IPS-18c (cell line): Measurements from ENCODE around the gene MIEF1.

ENCODE experiments used
- H3K4me3 ChIP-seq: 2 replicates; pipeline ENCODE4 v1.7.0; 2013; ENCODE audit warnings: low read depth, mild to moderate bottlenecking, low read length, moderate library complexity; ENCODE audit not compliant: insufficient read depth
- H3K9me3 ChIP-seq: one replicate; pipeline ENCODE4 v1.6.1; 2013; ENCODE audit warnings: mild to moderate bottlenecking, low read length, moderate library complexity; ENCODE audit not compliant: control insufficient read depth, insufficient read depth

MIEF1 gene

DNA sequence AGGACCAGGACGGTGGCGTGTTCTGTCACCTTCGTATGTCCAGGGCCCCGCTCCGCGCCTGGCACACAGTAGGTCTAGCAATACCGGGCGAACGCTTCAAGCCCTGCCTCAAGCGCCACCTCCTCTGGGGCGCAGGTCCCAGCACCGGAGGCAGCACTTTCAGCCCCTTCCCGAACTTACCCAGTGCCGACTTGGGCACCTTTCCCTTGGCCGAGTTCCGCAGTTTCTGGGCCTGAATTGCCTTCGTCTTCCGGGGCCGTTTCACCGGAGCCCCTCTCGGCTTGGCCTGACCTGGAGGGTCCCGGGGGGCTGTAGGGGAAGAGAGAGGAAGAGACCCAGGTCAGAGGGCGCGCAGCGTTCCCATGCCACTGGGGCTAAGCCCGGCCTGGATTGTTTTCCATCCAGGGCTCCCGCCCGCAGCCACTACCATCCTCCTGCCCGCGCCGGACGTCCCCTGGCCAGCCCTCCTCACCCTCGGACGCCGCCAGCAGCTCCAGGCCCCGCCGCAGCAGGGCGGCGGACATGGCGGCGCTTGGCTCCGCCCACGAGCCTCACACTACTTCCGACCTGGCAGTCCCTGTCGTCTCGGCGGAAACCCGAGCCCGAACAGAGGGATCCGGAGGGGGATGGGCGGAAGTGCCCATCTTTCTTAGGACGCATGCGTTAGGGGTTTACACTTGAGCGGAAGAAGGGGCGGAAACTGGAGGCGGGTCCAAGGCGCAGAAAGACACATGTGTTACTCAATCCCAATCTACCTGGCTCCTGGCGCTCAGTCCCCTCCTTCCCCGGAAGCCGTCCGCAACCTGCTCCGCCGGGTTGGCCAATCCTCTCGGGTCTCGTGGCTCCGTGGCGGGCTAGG is 30.4 kb downstream of the MIEF1 start, which contains the start of gene RPS19BP1:
TSS of gene RPS19BP1 (minus strand) at position 534 of the 859 bp plus-strand sequence. CDS start at position 524, 10 bp downstream.
- H3K4me3 ChIP-seq: peak within 1 kb of the TSS; percentile 98
- no peaks in the 10 kb centered on the region for H3K9me3 ChIP-seq

DNA sequence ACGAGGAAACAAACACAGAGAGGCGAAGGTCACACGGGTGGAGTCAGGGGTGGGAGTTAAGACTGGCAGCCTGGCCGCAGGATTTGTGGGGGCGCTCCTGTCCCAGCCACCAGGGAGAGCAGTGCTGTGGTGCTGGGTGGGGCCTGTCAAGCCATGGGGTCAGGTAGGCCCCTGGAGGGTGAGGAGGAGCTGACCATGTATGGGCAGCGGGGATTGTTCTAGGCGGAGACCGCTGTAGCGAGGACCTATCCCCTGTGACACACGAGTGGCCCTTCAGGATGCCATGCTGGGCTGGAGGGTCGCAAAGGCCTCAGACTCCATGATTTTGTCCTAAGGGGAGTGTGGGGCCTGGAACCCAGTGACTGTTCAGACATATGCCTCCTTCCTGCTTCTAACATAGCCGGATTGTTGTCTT is 32.0 kb downstream of the MIEF1 start:
- H3K4me3 ChIP-seq: no peak overlapping the region

DNA sequence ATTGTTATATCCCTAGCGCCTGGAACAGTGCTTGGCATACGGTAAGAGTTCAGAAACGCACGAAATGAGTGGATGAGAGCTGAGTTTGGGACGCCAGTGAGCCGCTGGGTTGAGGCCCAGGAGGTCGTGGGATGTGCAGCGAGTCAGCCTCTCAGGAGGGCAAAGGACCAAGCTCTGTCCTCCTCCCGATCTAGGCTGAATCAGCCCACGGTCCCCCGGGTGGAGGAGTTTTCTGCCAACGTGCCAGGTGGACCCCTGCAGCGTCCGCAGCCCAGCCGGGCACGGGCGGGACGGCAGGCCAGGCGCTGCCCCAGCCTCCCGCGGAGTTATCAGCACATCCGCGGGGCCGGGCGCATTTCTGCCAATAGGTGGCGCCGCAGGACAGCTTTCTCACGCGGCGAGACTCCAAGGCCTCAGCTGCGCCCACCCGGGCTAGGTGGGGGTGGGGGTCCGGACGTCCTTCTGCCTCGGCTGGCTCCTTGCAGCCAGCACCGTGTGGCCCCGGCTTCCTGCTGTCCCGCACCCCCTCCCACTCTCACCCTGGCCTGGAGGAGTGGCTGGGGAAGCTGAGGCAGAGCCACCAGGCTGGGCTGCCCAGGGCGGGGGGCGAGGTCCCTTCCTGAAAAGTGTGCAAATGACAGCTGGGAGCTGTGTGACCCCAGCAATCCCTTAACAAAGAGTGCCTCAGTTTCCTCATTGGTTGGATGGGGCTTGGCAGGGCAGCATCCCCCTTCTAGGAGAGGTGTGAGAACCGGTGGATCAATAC is 32.7 kb downstream of the MIEF1 start:
- Histone ChIP-seq H3K4me3 (peak overlapping the region; percentile 16; the same call in 1 of the 2 replicates), H3K9me3 (no peaks in the 10 kb centered on the region)

More for the DNA sequence above, 32.0 kb downstream of the MIEF1 start:
- no peaks in the 10 kb centered on the region for H3K9me3 ChIP-seq

DNA sequence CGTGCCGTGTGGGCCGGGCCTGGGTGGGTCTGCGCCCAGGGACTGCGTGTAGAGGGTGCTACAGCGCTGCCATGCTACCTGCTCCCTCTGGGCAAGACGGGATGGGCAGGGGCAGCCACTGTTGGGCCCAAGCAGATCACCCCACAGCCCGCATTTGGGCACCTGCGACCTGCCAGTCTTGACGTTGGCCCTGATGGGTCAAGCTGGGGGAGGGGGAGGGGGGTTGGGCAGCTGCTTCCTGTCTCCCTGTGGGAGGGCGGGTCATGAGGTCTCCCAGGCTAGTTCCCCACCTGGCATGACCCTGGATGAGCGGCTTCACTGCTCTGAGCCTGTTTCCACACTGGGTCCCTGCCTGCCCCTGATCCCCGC is 33.3 kb downstream of the MIEF1 start:
- no peaks in the 10 kb centered on the region for H3K9me3 ChIP-seq
- no peak overlapping the region for H3K4me3 ChIP-seq

DNA sequence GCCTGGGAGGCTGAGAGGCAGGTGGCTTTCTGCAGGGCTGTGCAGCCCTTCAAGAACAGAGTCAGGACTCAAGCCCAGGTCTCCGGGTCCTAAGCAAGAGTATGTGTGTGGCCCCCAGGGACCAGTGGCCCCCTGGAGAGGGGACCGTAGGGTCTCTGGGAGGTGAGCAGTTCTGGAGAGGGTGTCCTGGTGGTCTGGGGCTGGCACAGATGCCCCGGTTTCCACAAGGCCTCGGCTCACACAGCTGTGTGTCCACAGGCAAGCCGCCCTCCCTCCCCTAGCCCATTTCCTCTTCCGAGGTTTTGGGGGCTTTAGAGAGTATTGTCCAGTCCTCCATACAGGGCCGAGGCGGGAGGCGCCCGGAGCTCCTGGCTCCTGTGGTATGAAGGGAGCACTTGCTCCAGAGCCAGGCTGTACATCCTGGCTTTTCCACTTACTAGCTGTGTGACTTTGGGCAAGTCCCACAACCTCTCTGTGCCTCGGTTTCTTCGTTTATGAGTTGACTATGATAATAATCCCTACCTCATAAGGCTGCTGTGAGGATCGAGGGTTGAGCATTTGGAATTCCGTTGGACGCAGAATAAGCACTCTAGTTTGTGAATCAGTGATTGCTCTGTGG is 33.9 kb downstream of the MIEF1 start:
- Histone ChIP-seq H3K9me3 (no peaks in the 10 kb centered on the region), H3K4me3 (no peak overlapping the region)

DNA sequence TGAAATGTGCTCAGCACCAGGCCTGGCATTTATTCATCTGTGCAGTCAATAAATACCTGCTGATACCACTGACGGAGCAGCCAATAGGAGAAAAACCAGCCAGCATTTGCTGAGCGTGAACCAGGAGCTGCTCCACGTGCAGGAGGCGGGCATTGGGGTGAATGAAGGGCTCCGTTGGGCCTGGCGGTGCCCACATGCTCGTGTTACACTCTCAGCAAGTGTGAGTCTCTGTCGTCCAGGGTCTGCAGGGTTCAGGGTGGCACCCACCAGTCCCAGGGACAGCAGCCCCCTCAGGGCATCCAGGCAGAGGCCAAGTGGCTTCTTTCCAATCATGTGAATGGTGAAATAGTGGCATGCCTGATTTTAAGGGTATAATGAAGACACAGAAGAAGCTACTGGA is 34.6 kb downstream of the MIEF1 start:
- Histone ChIP-seq H3K9me3 (no peaks in the 10 kb centered on the region), H3K4me3 (no peak overlapping the region)

DNA sequence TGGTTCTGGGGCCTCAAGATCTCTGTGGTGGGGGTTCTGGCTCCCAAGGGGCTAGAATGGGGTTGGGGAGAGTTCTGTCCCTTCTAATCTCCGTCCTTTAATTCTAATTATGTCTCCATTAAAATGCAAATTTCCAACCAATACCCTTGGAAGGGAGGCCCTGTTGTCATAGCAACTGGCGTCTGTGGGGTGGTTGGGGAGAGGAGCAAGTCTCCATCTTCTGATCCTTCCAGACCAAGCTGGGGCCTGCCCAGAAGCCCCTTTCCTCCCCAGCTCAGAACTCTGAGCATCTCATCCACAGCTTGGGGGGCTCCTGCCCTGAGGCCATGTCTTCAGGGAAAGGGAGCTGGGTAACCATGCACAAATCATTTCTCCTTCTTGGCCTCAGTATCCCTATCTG is 35.9 kb downstream of the MIEF1 start:
- H3K9me3 ChIP-seq: no peaks in the 10 kb centered on the region
- no peak overlapping the region for H3K4me3 ChIP-seq

DNA sequence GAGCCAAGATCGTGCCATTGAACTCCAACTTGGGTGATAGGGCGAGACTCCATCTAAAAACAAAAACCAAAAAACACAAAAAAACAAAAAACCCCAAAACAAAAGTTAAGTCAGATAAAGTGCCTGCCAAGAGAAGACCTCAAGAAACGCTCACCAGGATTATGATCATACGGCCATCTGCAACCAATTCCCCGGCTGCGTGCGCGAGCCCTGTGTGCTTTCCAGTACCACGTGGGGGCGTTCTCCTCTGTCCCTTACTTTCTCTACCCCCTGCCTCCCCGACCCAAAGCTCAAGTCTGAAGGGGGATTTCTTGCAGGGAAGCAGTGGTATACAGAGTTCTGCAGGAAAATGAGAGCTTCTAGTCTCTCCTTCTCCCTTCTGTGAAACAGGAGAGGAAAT is 41.0 kb downstream of the MIEF1 start:
- H3K4me3 ChIP-seq: no peak overlapping the region
- no peaks in the 10 kb centered on the region for H3K9me3 ChIP-seq

DNA sequence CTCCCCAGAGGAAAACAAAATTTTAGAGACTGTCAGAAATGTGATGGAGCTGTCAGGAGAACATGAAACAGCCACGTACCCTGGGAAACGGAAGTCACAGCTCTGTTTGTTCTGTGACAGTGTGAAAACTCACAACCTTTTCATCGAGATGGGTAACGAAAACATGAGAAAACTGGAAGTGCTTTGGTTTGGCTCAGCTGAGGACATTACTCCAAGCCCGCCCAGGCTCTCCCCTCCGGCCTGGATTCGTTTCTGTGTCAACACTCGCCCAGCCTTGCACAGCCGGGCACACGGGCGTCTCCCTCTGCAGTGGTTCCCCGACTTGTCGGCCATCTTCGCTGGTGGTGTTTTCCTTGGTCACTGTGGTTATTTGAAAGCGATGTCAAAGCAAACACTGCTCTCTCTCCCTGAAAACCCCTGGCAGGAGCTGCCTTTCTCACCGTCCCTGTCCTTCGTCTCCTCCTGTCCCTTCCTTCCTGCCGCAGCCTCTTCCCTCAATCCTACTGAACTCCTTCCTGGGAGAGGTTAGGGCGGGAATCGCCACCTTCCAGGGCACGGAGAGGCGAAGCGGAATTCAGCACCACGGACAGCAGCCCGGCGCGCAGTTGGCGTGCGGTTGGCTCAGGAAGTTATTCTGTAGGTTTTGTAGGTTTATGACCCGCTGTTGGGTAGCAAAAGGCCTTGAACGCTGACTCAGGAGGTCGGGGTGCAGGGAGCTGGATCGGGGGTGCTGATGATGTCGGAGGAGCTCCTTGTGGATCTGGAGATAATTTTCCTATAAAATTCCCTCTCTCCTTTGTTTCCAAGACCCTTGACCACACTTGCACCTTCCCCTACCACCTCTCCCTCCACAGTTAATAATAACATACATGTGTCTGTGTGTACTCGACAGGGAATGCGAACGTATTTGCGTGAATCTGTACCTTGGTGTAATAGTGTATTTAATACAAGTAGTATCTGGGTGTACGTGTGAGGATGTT is 43.6 kb downstream of the MIEF1 start:
- H3K4me3 ChIP-seq: no peak overlapping the region
- H3K9me3 ChIP-seq: no peaks in the 10 kb centered on the region

DNA sequence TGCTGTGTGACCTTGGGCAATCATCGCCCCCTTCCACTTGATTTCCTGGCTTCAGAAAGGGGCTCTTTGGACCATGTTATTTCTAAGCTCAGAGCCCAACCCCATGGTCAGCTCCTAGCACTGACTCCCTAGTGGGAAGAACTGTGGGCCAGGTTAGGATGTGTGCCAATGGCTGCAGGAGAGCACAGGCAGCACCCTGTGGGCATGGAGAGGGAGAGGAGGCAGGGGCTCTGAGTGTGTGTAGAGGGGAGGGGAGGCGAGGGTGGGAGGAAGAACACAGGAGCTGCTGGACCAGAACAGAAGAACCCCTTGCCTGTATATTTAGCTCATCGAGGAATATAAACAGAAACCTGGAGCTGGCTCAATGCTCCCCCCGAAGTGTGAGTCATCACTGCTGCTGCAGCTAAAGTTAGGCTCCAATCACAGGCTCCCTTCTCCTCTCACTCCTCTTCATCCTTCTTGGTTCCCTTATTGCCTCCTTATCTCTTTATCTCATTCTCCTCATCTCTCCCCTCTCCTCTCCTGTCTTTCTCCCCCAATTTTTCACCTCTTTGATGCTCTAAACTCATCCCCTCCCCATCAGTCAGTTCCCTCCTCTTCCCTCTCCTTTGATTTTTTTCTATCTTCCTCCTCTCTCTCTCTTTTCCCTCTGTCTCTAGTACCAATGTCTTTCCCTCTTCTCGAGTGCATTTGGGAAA is 44.9 kb downstream of the MIEF1 start:
- Histone ChIP-seq H3K4me3 (no peak overlapping the region), H3K9me3 (no peaks in the 10 kb centered on the region)

DNA sequence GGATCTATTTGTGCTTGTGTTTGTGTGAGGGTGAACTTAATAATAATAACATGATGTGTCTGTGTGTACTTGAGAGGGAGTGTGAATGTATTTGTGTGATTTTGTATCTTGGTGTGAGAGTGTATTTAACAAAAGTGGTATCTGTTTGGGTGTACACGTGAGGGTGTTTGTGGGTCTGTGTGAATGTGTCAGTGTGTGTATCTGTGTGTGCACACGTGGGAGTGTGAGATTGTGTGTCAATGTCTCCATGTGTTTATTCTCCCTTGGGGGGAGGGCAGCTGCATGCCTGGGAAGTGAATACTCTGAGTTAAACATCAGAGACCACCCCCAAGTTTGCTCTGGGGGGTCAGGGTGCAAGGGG is 45.5 kb downstream of the MIEF1 start:
- Histone ChIP-seq H3K4me3 (no peak overlapping the region), H3K9me3 (no peaks in the 10 kb centered on the region)

DNA sequence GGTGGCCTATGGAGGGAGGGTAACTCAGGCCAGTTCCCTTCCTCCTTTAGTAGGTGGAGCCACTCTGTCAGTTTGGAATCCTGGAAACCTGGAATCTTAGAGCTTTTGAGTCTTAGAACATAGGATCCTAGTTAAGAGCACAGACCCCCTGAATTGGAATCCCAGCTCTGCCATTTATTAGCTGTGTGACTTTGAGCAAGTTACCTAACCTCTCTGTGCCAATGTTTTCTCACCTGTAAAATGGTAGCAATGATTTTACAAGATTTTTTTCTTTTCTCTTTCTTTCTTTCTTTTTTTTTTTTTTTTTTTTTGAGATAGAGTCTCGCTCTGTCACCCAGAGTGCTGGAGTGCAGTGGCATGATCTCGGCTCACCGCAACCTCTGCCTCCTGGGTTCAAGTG is 51.3 kb downstream of the MIEF1 start:
- H3K4me3 ChIP-seq: no peak overlapping the region

DNA sequence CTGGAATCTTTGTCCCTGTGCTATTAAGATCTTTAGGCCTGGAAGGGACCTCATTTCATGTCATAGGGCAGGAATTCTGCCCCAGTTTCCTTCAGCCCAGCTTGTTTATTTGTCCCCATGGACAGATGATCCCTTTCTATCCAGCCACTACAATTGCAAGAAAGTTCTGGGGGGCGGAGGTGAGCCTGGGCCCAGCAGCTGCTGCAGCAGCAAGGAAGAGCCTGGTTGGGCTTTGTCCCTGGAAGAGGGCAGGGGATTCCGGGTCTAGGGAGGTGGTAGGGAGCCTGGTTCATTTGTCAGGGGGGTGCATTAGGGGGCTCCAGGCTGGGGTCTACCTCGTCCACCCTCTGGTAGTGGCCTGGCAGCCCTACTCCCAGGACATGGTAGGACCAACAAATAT is 52.1 kb downstream of the MIEF1 start:
- H3K4me3 ChIP-seq: no peak overlapping the region
- no peaks in the 10 kb centered on the region for H3K9me3 ChIP-seq

More for the DNA sequence above, 51.3 kb downstream of the MIEF1 start:
- no peaks in the 10 kb centered on the region for H3K9me3 ChIP-seq

DNA sequence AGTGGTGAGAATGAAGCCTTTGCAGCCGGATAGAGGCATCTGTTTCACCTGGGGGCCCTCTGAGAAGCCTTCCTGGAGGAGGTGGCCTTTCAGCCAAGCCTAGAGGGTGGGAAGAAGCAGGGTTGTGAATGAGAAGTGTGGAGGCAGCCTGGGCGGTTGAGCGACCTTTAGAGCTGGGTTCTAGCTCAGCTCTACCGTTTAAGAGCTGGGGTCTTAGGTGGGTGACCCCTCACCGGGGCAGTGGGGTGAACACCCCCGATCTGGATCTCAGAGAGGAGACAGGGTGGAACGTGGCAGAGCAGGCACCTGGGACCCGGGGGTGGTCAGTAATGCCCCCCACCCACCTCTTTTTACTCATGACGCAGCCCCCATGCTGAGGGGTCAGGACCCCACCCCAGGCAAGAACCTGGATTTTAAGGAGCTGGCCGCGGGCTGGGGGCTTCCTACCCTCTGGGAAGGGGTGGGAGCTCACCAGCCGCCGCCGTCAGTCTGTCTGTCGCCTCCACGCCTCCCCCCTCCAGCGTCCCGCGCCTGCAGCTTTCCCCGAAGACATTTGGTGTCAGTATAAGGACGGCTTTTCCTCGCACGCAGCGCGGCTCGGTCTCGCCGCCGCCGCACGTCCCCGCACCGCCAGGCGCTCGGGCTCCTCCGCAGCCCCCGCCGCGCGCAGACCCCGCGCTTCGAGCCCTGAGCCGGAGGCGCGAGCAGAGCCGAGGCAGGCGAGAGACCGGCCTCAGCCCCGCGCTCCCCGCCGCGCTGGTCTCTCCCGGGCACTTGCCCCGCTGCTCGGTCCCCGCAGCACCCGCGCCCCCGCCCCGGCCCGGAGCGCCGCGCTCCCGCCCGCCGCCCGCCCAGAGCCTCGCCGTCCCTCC is 55.1 kb downstream of the MIEF1 start:
- Histone ChIP-seq H3K9me3 (no peaks in the 10 kb centered on the region), H3K4me3 (peak overlapping the region; percentile 34)

DNA sequence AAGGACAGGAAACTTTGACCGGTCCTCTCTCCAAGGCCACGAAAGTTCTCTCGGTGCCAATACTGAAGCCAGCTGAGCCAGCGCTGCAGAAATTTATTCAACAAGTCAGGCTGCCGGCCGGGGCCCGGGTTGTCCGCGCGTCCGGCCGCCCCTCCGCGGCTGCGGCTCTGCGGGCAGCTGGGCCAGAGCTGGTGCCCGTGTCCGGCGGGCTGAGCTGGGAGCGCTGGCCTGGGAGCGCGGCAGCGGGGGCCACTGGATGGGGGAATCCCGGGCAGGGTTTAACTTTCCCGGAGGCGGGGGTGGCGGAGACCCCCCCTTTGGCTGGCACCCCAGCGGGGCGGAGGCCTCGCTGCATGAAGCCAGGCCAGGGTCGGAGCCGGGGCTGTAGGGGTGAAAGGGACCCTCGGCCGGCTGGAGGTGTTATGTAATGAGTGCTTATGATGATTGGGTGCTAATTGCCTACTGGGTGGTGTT is 56.2 kb downstream of the MIEF1 start:
- Histone ChIP-seq H3K9me3 (no peaks in the 10 kb centered on the region), H3K4me3 (no peak overlapping the region)
